ENCODE results near the gene KDM4F.
A peak's percentile ranks its signal among the peaks of the same experiment; 100 is the strongest.

GRCh38 chr11:95092549-95093324 is 43.5 kb downstream of the KDM4F start:
- TF ChIP-seq YY1 (IDR thresholded peaks at IDR 0.05) (no peak), CTCF (IDR thresholded peaks at IDR 0.05; ENCODE audit: low read depth, low read length, missing input control) (peak; percentile 31), FOXA1 (IDR thresholded peaks at IDR 0.05) (no peak), GABPA (IDR thresholded peaks at IDR 0.05 in 1 of 2, conservative IDR thresholded peaks at IDR 0.05 in 1 of 2) (no peak), REST (IDR thresholded peaks at IDR 0.05) (no peak), TAF1 (conservative IDR thresholded peaks at IDR 0.05) (no peak)
